Stimulated activated naive CD8-positive, alpha-beta T cell treated with anti-CD3 and anti-CD28 coated beads, Interleukin-15, Interleukin-2, amounts not matched to agents 100 U/mL and 50 U/mL, for 24 hours (primary cell): ENCODE results near the gene MYH11.
"Not testable (repeated sequence)": the region's sequence is repeated elsewhere in the genome, so short reads cannot be mapped to it uniquely, and the experiment has no call there.

Experiments used
- ATAC-seq: fragments of 150-1000 bp; cut with Tn5 transposase; one replicate; pipeline ENCODE4 v1.10.0; 2021
- DNase-seq: peaks from one replicate; pipeline ENCODE4 v3.0.0; 2021

The MYH11 gene

DNA sequence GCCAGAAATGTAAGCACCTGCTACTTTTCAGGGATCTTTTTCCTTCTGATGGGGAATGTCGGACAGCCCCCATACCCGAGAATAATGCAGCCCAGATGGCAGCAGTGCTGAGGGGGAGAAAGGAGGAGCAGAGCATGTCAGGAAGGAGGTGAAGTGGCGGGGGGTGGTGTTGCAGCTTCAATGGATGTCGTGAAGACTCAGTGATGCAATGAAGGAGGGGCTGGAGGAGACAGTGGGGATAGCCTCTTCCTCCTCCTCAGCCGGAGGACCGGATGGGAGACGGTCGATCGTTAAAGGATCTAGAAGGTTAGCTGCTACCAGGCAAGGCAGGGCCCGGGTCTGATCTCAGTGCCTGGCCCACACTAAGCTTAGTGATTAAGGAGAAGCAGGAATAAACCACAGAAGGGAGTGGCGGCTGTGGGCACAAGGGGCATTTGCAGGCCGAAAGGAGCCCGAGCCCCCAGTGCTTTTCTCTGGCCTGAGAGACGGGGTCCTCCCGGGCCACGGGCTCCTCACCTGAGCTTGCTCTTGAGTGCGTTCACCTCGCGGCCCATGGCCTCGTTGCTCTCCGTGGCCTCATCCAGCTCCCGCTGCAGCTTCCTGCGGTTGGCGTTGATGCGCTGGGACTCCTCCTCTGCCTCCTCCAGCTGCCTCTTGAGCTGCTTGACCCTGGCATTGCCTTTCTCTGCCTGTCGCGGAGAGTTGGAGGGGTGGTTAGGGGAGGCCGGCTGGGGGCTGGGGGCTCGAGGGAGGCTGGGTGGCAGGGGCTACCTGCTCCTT, 142.2 kb downstream of the MYH11 start:
- no peak for DNase-seq
- ATAC-seq, result no peak

GRCh38 chr16:15708997-15709396, 147.8 kb downstream of the MYH11 start:
- no peak for DNase-seq
- no peak for ATAC-seq

DNA sequence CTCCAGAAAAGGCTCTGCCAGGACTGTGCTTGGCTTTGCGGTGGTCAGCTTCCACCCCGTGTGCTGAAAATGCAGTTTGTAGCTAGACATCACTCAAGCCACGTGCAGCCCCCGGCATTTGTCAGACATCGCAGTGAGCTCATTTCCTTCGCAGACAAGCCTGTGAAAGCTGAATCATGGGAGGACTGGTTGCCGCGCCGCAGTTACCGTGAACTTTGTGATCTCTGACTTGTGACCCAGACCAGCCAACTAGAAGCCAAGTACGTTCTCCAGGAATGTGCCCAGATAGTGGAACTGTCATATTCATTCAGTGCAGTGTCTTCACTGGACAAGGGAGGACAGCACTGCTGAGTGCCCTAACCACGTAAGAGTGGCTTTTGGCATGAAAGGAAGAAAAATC, 148.7 kb downstream of the MYH11 start:
- ATAC-seq, result no peak
- no peak for DNase-seq

- DNase-seq (no peak), ATAC-seq (no peak)
Measured at GRCh38 chr16:15707332-15707731, 149.5 kb downstream of the MYH11 start.

DNA sequence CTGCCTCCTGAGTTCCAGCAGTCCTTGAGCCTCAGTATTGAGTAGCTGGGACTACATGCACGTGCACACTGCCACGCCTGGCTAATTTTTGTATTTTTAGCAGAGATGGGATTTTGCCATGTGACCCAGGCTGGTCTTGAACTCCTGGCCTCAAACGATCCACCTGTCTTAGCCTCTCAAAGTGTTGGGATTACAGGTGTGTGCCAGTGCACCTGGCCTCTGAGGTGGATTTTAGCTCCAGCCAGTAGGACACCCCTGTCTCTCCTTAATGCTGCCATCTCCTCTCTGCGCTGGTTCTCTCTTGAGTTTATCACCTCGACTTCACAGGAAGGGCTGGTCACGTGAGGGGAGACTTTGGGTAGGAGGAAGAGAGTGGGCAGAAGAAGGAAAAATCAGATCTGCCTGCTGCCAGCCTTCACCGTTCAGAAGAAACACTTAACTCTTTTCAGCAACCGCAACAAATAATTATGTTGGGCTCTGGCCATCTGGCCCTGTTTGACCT, 151.7 kb downstream of the MYH11 start:
- ATAC-seq (no peak), DNase-seq (no peak)

DNA sequence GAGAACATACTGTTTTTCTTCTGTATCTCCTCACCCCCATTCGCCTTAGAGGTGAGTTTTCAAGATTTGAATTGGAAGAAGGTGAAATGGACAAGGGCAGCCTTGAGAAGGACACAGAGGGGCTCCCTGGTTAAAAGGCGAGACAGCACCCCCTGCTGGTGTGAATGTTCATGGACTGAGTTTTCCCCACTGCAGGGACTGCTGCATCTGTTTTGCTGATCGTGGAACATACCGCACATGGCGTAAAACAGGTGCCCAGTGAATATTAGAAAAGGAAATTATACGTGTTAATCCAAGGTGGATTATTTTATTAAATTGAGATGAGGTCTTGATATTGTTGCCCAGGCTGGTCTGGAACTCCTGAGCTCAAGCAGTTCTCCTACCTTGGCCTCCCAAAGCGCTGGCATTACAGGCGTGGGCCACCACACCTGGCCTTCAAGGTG, 152.3 kb downstream of the MYH11 start:
- DNase-seq (peak; percentile 82), ATAC-seq (peak; percentile 69)

DNA sequence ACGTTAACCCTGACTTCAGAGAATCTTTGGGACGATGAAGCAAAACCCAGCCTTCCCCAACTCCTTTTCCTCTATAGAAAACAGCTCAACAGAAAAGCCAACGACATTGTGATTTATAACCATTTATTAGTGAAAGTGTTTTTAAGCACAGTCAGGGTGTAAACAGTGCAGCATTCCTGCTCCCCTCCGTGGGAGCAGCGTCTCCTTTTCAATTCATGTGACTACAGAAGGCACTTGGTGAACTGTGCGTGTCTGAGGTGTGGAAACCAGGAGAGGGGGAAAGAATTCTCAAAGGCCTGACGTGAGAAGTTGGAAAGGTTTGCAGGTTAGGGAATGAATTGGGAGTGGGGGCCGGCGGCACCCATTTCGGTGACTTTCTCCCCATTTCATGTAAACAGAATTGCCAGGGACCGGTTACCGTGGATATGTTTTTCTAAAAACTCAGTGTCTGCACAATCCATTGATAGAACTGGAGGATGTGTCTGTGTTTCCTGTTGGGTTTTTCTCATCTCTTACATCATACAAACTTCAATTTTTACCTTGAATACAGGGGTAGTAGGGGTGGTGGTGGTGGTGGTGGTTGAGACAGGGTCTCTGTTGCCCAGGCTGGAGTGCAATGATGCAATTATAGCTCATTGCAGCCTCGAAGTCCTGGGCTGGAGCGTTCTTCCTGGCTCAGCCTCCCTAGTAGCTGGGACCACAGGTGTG, 153.6 kb downstream of the MYH11 start:
- ATAC-seq, result no peak

DNA sequence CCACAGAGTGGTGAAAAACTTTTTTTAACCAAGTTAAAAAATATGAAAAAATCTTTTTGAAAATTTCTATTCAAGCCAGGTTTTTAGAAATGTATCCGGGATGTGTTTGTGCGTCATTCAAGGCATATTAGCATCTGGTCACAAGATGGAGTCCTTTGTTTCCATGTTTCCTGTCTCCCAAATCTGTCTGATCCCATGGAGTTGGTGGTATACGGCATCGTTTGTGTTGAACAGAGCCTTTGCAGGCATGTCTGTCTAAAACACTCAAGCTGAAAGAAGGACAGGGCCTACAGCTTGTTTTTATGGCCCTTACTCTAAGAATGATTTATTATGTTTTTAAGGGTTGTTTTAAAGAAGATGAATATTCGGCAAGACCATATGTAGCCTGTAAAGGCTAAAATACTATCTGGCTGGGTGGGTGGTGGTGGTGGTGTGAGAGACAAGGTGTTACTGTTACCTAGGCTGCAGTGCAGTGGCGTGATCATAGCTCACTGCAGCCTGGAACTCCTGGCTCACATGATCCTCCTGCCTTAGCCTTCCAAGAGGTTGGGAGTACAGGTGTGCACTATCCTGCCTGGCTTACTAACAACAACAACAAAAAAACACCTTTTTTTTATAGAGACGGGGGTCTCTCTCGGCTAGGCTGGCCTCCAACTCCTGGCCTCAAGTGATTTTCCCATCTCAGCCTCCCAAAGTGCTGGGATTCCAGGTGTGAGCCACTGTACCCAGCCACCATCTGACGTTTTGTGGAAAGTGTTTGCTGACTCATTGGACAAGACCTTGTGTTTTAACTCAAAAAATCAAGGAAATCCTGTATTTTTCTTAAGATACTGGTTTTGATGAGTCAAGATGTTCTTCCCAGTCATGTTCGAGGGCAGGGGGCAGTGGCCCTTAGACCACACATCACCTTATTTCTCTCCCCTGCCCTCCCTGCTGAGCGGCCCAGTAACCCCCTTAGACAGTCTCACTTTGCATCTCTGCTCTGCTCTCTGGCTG, 154.6 kb downstream of the MYH11 start:
- no peak for DNase-seq
- ATAC-seq, result no peak

More for the DNA sequence above, 153.6 kb downstream of the MYH11 start:
- DNase-seq, result no peak

GRCh38 chr16:15701367-15701766, 155.5 kb downstream of the MYH11 start:
- no peak for DNase-seq
- no peak for ATAC-seq

DNA sequence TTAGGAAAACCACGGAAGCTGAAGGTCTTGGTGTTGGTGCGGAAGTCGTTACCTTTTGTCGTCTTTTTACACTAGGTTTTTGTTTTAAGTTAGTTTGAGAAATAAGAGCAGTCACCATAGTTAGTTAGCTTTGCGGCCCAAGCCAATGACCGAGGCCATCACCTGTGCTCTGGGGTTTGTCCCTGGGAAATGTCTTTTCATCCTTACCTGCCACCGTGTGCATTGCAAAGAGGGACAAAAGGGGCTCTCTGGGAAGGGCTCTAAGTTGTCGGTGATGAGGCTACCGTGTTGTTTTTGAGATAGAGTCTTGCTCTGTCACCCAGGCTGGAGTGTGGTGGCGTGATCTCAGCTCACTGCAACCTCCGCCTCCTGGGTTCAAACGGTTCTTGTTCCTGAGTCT, 157.0 kb downstream of the MYH11 start:
- DNase-seq (no peak), ATAC-seq (no peak)

GRCh38 chr16:15694499-15694898, 162.3 kb downstream of the MYH11 start:
- DNase-seq (no peak), ATAC-seq (no peak)

DNA sequence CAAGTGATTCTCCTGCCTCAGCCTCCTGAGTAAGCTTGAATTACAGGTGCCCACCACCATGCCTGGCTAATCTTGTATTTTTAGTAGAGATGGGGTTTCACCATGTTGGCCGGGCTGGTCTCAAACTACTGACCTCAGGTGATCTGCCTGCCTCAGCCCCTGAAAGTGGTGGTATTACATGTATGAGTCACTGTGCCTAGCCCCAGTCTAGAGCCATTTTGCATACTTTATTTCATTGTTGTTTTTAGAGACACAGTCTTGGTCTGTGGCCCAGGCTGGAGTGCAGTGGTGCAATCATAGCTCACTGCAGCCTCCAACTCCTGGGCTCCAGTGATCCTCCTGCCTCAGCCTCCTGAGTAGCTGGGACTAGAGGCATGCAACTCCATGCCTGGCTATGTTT, 164.3 kb downstream of the MYH11 start:
- not testable (repeated sequence) for ATAC-seq, DNase-seq

DNA sequence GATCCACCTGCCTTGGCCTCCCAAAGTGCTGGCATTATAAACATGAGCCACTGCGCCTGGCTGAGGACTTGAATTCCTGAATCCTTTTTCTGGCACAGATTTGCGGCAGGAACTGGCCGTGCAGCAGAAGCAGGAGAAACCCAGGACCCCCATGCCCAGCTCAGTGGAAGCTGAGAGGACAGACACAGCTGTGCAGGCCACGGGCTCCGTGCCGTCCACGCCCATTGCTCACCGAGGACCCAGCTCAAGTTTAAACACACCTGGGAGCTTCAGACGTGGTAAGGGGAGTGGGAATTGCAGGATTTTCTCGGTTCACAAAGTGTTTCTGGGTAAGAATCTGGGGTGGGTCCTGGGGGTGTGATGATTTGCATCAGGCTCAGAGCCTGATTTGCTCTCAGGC, 165.8 kb downstream of the MYH11 start:
- no peak for ATAC-seq
- DNase-seq, result no peak

DNA sequence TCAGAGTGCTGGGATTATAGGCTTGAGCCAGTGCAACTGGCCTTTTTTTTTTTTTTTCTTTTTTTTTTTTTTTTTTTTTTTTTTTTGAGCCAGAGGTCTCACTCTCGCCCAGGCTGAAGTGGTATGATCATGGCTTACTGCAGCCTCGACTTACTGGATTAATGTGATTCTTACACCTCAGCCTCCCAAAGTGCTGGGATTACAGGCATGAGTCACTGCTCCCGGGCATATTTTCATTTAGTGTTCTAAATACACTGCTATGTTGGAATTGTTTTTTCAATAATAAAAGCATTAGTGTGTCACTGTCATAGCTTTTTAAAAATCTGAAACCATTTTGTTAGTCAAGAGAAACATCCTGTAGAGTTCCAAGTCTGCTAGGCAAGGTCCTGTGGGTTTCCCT, 166.5 kb downstream of the MYH11 start:
- no peak for DNase-seq
- ATAC-seq, result no peak

DNA sequence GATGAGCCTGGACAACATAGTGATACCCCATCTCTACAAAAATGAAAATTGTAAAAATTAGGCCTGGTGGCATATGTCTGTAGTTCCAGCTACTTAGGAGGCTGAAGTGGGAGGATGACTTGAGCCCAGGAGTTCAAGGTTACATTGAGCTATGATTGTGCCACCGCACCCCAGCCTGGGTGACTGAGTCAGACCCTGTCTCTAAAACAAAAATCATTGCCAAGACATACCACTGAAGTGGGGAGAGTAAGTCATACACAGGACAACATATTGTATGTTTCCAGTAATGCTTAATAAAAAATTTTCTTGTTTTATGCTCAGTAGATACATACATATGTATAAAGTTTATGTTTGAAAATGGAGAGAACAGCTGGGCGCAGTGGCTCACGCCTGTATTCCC, 167.5 kb downstream of the MYH11 start:
- DNase-seq, result no peak
- ATAC-seq, result no peak

DNA sequence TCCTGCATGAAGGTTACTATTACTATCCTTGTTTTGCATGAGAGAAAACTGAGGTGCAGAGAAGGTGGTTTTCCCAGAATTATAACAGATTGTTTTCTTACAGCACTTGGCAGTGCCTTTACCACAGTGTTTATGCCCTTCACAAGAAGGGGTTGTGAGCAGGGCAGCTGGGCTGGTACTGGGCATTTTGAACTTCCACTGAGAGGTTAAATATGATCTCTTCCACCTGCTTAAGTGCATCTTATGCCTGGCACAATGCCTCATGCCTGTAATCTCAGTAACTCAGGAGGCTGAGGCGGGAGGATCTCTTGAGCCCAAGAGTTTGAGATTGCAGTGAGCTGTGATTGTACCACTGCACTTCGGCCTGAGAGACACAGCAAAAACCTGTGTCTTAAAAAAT, 170.5 kb downstream of the MYH11 start:
- ATAC-seq, result no peak
- no peak for DNase-seq

- peak; percentile 47 for DNase-seq
Measured at GRCh38 chr16:15682105-15682570, 174.7 kb downstream of the MYH11 start.

GRCh38 chr16:15677447-15677846, 179.4 kb downstream of the MYH11 start:
- DNase-seq (no peak), ATAC-seq (no peak)

More at GRCh38 chr16:15682105-15682570, 174.7 kb downstream of the MYH11 start:
- peak; percentile 89 for ATAC-seq

DNA sequence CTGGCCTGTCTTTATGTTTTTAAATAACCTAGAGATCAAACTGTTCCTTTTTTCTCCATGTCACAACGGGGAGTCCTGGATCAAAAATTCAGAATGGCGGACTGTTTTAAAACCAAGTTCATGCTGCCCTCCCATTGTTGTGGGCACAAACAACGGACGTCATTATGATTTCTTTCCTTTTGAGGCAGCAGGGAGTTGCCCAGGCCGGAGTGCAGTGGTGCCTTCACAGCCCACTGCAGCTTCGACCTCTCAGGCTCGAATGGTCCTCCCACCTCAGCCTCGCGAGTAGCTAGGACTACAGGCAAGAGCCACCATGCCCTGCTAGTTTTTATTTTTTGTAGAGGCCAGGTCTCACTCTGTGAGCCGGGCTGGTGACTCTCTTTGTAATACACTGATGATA, 180.3 kb downstream of the MYH11 start:
- no peak for DNase-seq
- ATAC-seq, result no peak

GRCh38 chr16:15674571-15674970, 182.3 kb downstream of the MYH11 start:
- DNase-seq (no peak), ATAC-seq (no peak)

GRCh38 chr16:15672514-15673167, 184.2 kb downstream of the MYH11 start:
- ATAC-seq (peak; percentile 80), DNase-seq (peak; percentile 59)
